ENCODE data around the gene ITPRID2. TPM values are rescaled to one million over a fixed set of nuclear protein-coding genes. Genes with fewer than 3 reads are reported as not detected.

The ITPRID2 gene
- total RNA-seq, 1 experiment from 2014 or later = 419 TPM

GRCh38 chr2:181846399-181847197 is 44.9 kb upstream of the ITPRID2 start:
- Histone ChIP-seq H2AFZ (no peak overlapping the region), H3K36me3 (ENCODE audit: low read depth) (no peaks in the 10 kb centered on the region), H3K27me3 (ENCODE audit: insufficient read depth, low read depth) (no peaks in the 10 kb centered on the region), H3K27ac (no peak overlapping the region), H3F3A (ENCODE audit: insufficient read depth, low read depth) (no peaks in the 10 kb centered on the region), H4K20me1 (ENCODE audit: insufficient read depth) (no peaks in the 10 kb centered on the region), H3K4me3 (no peak overlapping the region), H3K79me2 (ENCODE audit: low read depth) (no peaks in the 10 kb centered on the region), H3K9me2 (ENCODE audit: insufficient read depth) (no peaks in the 10 kb centered on the region), H3K4me1 (replicated peaks; ENCODE audit: insufficient read depth) (no peaks in the 10 kb centered on the region), H3K9me3 (ENCODE audit: insufficient read depth, low read depth) (no peaks in the 10 kb centered on the region), H3K4me2 (no peak overlapping the region)
- BruUV-seq (replicated peaks) = no TSS peak
- ChIA-PET POLR2A (ENCODE audit: unreplicated experiment) (no interaction called here), CTCF (no interaction called here)
- TF ChIP-seq CTCF (conservative IDR thresholded peaks at IDR 0.05) (no peak), EZH2 (IDR thresholded peaks at IDR 0.05; ENCODE audit: low read depth) (no peak)
- no peak for DNase-seq
- intact Hi-C loops (cut with micrococcal nuclease; ENCODE audit: unreplicated experiment) = no loop called here

GRCh38 chr2:181847198-181847556 is 44.4 kb upstream of the ITPRID2 start:
- no peaks in the 10 kb centered on the region for H3K79me2 ChIP-seq (ENCODE audit: low read depth)
- H4K20me1 ChIP-seq (ENCODE audit: insufficient read depth) = no peaks in the 10 kb centered on the region
- CTCF ChIA-PET = no interaction called here
- POLR2A ChIA-PET (ENCODE audit: unreplicated experiment) = no interaction called here
- H3K9me3 ChIP-seq (ENCODE audit: insufficient read depth, low read depth) = no peaks in the 10 kb centered on the region; the same call in 1 of the 2 replicates
- no peaks in the 10 kb centered on the region for H3F3A ChIP-seq (ENCODE audit: insufficient read depth, low read depth)
- no peak for DNase-seq
- no peak overlapping the region for H2AFZ ChIP-seq
- H3K9me2 ChIP-seq (ENCODE audit: insufficient read depth) = no peaks in the 10 kb centered on the region
- H3K4me2 ChIP-seq = no peak overlapping the region
- no peak overlapping the region for H3K4me3 ChIP-seq
- H3K36me3 ChIP-seq (ENCODE audit: low read depth) = no peaks in the 10 kb centered on the region
- H3K27me3 ChIP-seq (ENCODE audit: insufficient read depth, low read depth) = no peaks in the 10 kb centered on the region
- H3K4me1 ChIP-seq (replicated peaks; ENCODE audit: insufficient read depth) = no peaks in the 10 kb centered on the region
- TF ChIP-seq EZH2 (IDR thresholded peaks at IDR 0.05; ENCODE audit: low read depth) (no peak), CTCF (conservative IDR thresholded peaks at IDR 0.05) (no peak)
- no TSS peak for BruUV-seq (replicated peaks)
- intact Hi-C loops (cut with micrococcal nuclease; ENCODE audit: unreplicated experiment) = no loop called here
- H3K27ac ChIP-seq = no peak overlapping the region

- H3K79me2 ChIP-seq (ENCODE audit: low read depth) = no peaks in the 10 kb centered on the region
- H3K9me3 ChIP-seq (ENCODE audit: insufficient read depth, low read depth) = no peaks in the 10 kb centered on the region; the same call in 1 of the 2 replicates
- H3K4me2 ChIP-seq = no peak overlapping the region
- BruUV-seq (replicated peaks) = no TSS peak
- DNase-seq = no peak
- intact Hi-C loops (cut with micrococcal nuclease; ENCODE audit: unreplicated experiment) = no loop called here
- no peak overlapping the region for H2AFZ ChIP-seq
- no peaks in the 10 kb centered on the region for H3F3A ChIP-seq (ENCODE audit: insufficient read depth, low read depth)
- H3K9me2 ChIP-seq (ENCODE audit: insufficient read depth) = no peaks in the 10 kb centered on the region
- no peaks in the 10 kb centered on the region for H3K4me1 ChIP-seq (replicated peaks; ENCODE audit: insufficient read depth)
- ChIA-PET POLR2A (ENCODE audit: unreplicated experiment) (no interaction called here), CTCF (no interaction called here)
- no peaks in the 10 kb centered on the region for H3K36me3 ChIP-seq (ENCODE audit: low read depth)
- no peaks in the 10 kb centered on the region for H3K27me3 ChIP-seq (ENCODE audit: insufficient read depth, low read depth)
- no peak overlapping the region for H3K27ac ChIP-seq
- TF ChIP-seq CTCF (conservative IDR thresholded peaks at IDR 0.05) (no peak), EZH2 (IDR thresholded peaks at IDR 0.05; ENCODE audit: low read depth) (no peak)
- no peaks in the 10 kb centered on the region for H4K20me1 ChIP-seq (ENCODE audit: insufficient read depth)
- H3K4me3 ChIP-seq = no peak overlapping the region
Observed at GRCh38 chr2:181847702-181848101, 43.8 kb upstream of the ITPRID2 start.

Measured in PC-9 (cell line).